NCI-H460 (cell line): ENCODE data around the gene ACTG1. TPM values are rescaled to one million over a fixed set of nuclear protein-coding genes. Genes with fewer than 3 reads are reported as not detected.

Source experiments
- DNase-seq: peaks from one replicate; pipeline ENCODE4 v3.0.0-alpha.2; 2016; ENCODE audit warnings: low read depth; ENCODE audit errors: extremely low read depth
- total RNA-seq: library from RNA; depleted of rRNA; stranded (reverse); fragments of >200 nt; shearing (Covaris generic); gene quantifications from 2 replicates; pipeline ENCODE4 v1.2.3, GENCODE V29; 2014

The ACTG1 gene
- total RNA-seq, 1 experiment from 2014 or later: 3,093 TPM

GRCh38 chr17:81518113-81518784 lies 5.7 kb upstream of the ACTG1 start:
- no peak for DNase-seq

- no peak for DNase-seq
These were observed 4.9 kb upstream of the ACTG1 start for GRCh38 chr17:81517339-81518112.

DNA sequence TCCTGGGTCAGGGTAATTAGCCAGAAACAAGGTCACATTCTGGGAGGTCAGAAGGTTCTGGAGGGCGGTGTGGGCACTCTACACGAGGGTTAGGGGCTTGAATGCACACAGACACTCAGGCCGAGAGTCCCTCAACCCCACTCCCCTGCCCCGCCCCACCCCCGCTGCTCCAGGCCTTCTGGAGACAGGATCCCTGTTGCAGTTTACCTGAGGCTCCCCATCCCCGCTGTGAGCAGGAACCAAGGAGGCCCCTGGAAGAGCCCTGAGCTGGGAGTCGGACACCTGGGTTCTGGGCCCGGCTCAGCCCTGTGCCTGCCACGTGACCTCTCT lies 4.4 kb upstream of the ACTG1 start:
- DNase-seq: no peak

GRCh38 chr17:81516439-81516838 lies 3.8 kb upstream of the ACTG1 start:
- no peak for DNase-seq

DNA sequence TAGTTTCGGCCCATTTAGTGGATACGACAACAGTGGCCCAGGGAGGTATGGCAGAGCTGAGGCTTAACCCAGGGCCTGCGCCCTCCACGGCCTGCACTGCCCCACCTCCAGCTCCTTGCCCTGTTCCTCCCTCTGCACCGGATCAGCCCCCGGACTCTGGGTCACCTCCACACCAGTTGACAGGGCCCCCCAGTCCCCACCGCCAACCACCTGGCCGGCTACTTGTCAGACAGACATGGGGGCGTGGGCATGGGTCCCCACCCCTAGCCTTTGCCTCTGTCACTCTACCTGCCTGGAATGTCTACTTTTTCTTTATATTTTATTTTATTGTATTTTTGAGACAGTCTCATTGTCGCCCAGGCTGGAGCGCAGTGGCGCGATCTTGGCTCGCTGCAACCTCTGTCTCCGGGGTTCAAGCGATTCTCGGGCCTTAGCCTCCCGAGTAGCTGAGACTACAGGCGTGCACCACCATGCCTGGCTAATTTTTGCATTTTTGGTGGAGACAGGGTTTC lies 3.0 kb upstream of the ACTG1 start:
- no peak for DNase-seq

GRCh38 chr17:81514739-81515529 lies 2.3 kb upstream of the ACTG1 start:
- no peak for DNase-seq

GRCh38 chr17:81514489-81514738 lies 1.8 kb upstream of the ACTG1 start:
- DNase-seq: no peak

DNA sequence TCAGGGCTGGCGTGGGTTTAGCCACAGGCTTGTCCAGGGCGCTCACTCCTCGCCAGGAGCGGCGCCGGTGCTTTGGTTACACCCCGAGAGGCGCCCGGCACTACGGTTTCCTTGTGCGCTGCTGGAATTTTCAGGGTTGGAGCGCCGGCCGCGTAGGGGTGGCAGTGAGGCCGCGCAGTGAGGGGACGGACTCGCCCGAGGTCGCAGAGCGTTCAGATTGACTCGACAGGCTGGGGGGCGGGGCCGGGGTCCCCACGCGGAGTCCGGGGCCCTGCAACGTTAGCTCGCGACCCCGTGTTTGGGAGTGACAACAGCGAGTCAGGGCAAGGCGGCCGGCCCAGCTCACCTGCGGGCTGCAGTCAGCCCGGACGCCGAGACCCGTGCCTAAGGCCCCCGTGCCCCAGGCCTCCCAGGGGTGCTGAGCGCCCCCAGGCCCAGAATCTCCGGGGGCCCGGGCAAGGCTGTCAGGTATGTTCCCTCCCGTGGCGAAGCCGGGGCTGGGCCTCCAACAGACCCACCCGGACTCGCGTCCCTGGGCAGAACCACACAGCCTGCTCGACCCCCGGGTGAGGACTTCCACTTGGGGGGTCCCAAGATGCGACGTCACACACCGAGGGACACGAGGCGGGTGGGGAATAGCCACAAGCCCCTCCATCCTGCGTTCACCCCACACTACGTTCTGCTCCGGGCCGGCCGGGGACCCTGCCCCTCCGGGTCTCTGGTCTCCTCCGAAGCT lies 1.3 kb upstream of the ACTG1 start:
- DNase-seq: no peak

GRCh38 chr17:81513372-81513752 lies 763 bp upstream of the ACTG1 start:
- DNase-seq: no peak

DNA sequence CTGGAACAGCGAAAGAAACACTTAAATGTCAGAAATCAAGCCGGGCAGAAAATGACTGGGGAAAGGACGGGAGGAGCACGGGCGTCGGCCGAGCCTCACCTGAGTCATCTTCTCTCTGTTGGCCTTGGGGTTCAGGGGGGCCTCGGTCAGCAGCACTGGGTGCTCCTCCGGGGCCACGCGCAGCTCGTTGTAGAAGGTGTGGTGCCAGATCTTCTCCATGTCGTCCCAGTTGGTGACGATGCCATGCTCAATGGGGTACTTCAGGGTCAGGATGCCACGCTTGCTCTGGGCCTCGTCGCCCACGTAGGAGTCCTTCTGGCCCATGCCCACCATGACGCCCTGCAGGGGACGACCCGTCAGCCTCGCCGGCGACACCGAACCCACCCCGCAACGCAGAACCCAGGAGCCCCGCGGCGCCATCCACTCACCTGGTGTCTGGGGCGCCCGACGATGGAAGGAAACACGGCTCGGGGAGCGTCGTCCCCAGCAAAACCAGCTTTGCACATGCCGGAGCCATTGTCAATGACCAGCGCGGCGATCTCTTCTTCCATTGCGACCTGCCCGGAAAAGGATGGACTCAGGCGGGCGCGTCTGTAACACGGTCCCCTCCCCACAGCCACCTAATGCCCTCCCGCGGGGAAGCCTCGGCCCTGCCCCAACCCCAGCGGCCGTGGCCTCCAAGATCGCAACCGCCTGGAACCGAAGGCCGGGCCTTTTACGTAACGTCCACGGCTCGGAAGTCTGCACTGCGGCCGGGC lies 616 bp downstream of the ACTG1 start:
- DNase-seq: no peak

DNA sequence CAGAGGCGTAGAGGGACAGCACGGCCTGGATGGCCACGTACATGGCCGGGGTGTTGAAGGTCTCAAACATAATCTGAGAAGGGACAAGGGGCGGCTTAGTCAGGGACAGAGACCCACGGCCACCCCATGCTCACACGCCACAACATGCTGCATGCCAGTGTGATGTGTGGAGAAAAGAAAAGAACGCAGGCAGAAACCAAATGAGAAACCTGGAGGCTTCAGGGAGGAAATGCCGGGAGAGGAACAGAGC lies 1.1 kb downstream of the ACTG1 start:
- no peak for DNase-seq

GRCh38 chr17:81510785-81511553 lies 1.6 kb downstream of the ACTG1 start:
- DNase-seq: no peak

- no peak for DNase-seq
These were observed 2.4 kb downstream of the ACTG1 start for GRCh38 chr17:81509972-81510784.

- no peak for DNase-seq
These were observed 3.2 kb downstream of the ACTG1 start for GRCh38 chr17:81509207-81509971.

GRCh38 chr17:81508639-81509206 lies 3.9 kb downstream of the ACTG1 start:
- no peak for DNase-seq

GRCh38 chr17:81503619-81504018 lies 9.0 kb downstream of the ACTG1 start:
- DNase-seq: no peak

- no peak for DNase-seq
These were observed 10.1 kb downstream of the ACTG1 start for GRCh38 chr17:81502471-81503017.

DNA sequence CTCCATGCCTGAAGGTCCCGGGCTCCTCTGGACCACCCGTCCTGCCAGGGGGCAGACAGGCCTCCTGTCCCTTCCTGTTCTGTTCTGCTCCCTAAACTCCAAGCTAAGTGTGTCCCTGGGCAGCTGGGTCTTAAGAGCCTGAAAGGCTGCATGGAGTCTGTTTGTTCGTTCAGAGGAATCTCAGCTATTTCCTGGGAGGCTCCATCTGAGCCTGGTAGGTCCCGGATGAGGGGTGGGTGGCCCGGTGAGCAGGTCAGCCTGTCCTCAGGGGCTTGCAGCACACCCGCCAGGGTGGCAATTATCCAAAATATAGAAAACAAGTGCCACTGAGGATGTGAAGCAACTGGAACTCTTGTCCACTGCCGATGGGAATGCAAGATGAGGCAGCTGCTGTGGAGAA lies 12.6 kb downstream of the ACTG1 start:
- DNase-seq: no peak
